ENCODE results near the gene WDSUB1.

Gene WDSUB1

GRCh38 chr2:159206736-159207380 lies 79.6 kb downstream of the WDSUB1 start:
- H4K20me1 ChIP-seq (ENCODE audit: control insufficient read depth, insufficient read depth, low read depth, low read length), result no peaks in the 10 kb centered on the region
- no peak overlapping the region for H3K27ac ChIP-seq (ENCODE audit: low read depth, low read length)
- no peak overlapping the region for H3K4me2 ChIP-seq (ENCODE audit: low read length)
- TF ChIP-seq EZH2phosphoT487 (IDR thresholded peaks at IDR 0.05; ENCODE audit: borderline replicate concordance, low read length) (no peak), CTCF (IDR thresholded peaks at IDR 0.05; ENCODE audit: low read depth, low read length, poor library complexity, severe bottlenecking) (no peak)
- no peak overlapping the region for H3K4me3 ChIP-seq (ENCODE audit: low read length)
- H3K9me3 ChIP-seq (ENCODE audit: control insufficient read depth, insufficient read depth, low read length), result no peaks in the 10 kb centered on the region
- no peaks in the 10 kb centered on the region for H3K9me2 ChIP-seq (replicated peaks; ENCODE audit: control insufficient read depth, low read length)
- H3K27me3 ChIP-seq (ENCODE audit: control insufficient read depth, low read length), result no peaks in the 10 kb centered on the region; the same call in 1 of the 2 replicates
- H3F3A ChIP-seq (ENCODE audit: control insufficient read depth, insufficient read depth), result no peaks in the 10 kb centered on the region
- no peaks in the 10 kb centered on the region for H3K4me1 ChIP-seq (ENCODE audit: control insufficient read depth, low read length)
- H3K79me2 ChIP-seq (ENCODE audit: control insufficient read depth, low read length), result no peaks in the 10 kb centered on the region
- no peaks in the 10 kb centered on the region for H3K36me3 ChIP-seq (ENCODE audit: control insufficient read depth, low read length)

- Histone ChIP-seq H3F3A (ENCODE audit: control insufficient read depth, insufficient read depth) (no peaks in the 10 kb centered on the region), H3K79me2 (ENCODE audit: control insufficient read depth, low read length) (no peaks in the 10 kb centered on the region), H3K4me2 (ENCODE audit: low read length) (no peak overlapping the region), H4K20me1 (ENCODE audit: control insufficient read depth, insufficient read depth, low read depth, low read length) (no peaks in the 10 kb centered on the region), H3K27me3 (ENCODE audit: control insufficient read depth, low read length) (no peaks in the 10 kb centered on the region; the same call in 1 of the 2 replicates), H3K9me3 (ENCODE audit: control insufficient read depth, insufficient read depth, low read length) (no peaks in the 10 kb centered on the region), H3K27ac (ENCODE audit: low read depth, low read length) (no peak overlapping the region), H3K4me1 (ENCODE audit: control insufficient read depth, low read length) (no peaks in the 10 kb centered on the region), H3K9me2 (replicated peaks; ENCODE audit: control insufficient read depth, low read length) (no peaks in the 10 kb centered on the region), H3K36me3 (ENCODE audit: control insufficient read depth, low read length) (no peaks in the 10 kb centered on the region), H3K4me3 (ENCODE audit: low read length) (no peak overlapping the region)
- no peak for TF ChIP-seq EZH2phosphoT487 (IDR thresholded peaks at IDR 0.05; ENCODE audit: borderline replicate concordance, low read length)
- TF ChIP-seq CTCF (IDR thresholded peaks at IDR 0.05; ENCODE audit: low read depth, low read length, poor library complexity, severe bottlenecking), result no peak
Observed at GRCh38 chr2:159204381-159205144, 81.9 kb downstream of the WDSUB1 start.

- H3K4me1 ChIP-seq (ENCODE audit: control insufficient read depth, low read length), result no peaks in the 10 kb centered on the region
- peaks cover under 1% of the 10 kb centered on the region for H3K27me3 ChIP-seq (ENCODE audit: control insufficient read depth, low read length)
- no peak overlapping the region for H3K27ac ChIP-seq (ENCODE audit: low read depth, low read length)
- no peaks in the 10 kb centered on the region for H3K36me3 ChIP-seq (ENCODE audit: control insufficient read depth, low read length)
- H3F3A ChIP-seq (ENCODE audit: control insufficient read depth, insufficient read depth), result no peaks in the 10 kb centered on the region
- H3K4me2 ChIP-seq (ENCODE audit: low read length), result no peak overlapping the region
- H4K20me1 ChIP-seq (ENCODE audit: control insufficient read depth, insufficient read depth, low read depth, low read length), result no peaks in the 10 kb centered on the region
- H3K4me3 ChIP-seq (ENCODE audit: low read length), result no peak overlapping the region
- H3K79me2 ChIP-seq (ENCODE audit: control insufficient read depth, low read length), result no peaks in the 10 kb centered on the region
- no peaks in the 10 kb centered on the region for H3K9me3 ChIP-seq (ENCODE audit: control insufficient read depth, insufficient read depth, low read length)
- no peak for TF ChIP-seq EZH2phosphoT487 (IDR thresholded peaks at IDR 0.05; ENCODE audit: borderline replicate concordance, low read length)
- no peak for TF ChIP-seq CTCF (IDR thresholded peaks at IDR 0.05; ENCODE audit: low read depth, low read length, poor library complexity, severe bottlenecking)
- no peaks in the 10 kb centered on the region for H3K9me2 ChIP-seq (replicated peaks; ENCODE audit: control insufficient read depth, low read length)
Observed at GRCh38 chr2:159202568-159203071, 83.9 kb downstream of the WDSUB1 start.
